ENCODE results near the gene OAT.

Gene OAT

GRCh38 chr10:124386186-124387077, 32.3 kb downstream of the OAT start:
- TF ChIP-seq CTCF (conservative IDR thresholded peaks at IDR 0.05; ENCODE audit: control insufficient read depth, insufficient read depth, low read depth, low read length), result no peak
- DNase-seq (ENCODE audit: low read depth), result no peak
- no peak overlapping the region for H3K4me3 ChIP-seq (ENCODE audit: control insufficient read depth, low read depth, low read length)

DNA sequence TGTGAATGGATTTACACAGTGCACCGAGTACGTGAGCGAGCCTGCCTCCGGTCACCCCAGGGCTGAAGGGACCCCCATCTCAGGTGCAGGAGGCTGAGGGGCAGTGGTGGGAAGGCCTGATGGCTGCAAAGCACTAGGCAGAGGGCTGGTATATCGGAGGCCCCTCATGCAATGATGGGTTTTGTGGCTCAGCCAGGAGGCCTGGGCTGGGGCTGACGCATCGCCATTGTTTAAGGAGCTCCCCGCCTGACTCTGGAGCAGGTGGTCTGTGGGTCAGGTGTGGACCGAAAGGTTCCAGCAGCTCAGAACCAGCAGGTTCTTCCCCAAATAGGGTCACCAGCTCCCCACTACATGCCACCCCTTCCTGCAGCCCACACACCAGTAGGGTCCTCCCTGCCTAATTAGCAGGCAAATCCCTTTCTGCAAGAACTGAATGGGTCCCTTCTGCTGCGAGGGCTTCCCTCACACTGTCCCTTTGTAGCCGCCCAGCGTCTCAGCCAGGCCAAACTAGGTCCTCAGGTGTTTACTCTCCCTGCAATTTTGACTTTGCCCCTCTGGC, 33.0 kb downstream of the OAT start:
- H3K4me3 ChIP-seq (ENCODE audit: control insufficient read depth, low read depth, low read length), result no peak overlapping the region
- no peak for TF ChIP-seq CTCF (conservative IDR thresholded peaks at IDR 0.05; ENCODE audit: control insufficient read depth, insufficient read depth, low read depth, low read length)
- DNase-seq (ENCODE audit: low read depth), result no peak

GRCh38 chr10:124384591-124385190, 34.0 kb downstream of the OAT start:
- no peak for DNase-seq (ENCODE audit: low read depth)
- TF ChIP-seq CTCF (conservative IDR thresholded peaks at IDR 0.05; ENCODE audit: control insufficient read depth, insufficient read depth, low read depth, low read length), result no peak
- no peak overlapping the region for H3K4me3 ChIP-seq (ENCODE audit: control insufficient read depth, low read depth, low read length)

DNA sequence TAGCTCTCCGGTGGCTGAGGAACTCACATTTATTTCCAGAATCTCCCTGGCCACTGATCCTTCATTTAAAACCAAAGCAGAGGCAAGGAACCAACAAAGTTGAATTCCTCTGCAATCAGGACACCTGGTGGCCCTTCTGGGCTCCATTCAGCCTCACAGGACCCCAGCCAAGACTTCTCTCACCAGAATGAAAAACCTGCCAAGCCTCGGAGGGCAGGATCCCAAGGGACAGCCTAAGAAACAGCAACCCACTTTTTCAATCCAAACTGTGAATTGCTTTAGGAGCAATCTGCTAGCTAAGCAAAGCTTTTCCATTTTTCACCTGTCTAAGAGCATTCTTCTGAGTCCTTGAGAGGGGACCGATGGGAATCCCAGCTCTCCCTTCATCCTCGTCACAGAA, 34.6 kb downstream of the OAT start:
- DNase-seq (ENCODE audit: low read depth), result no peak
- no peak for TF ChIP-seq CTCF (conservative IDR thresholded peaks at IDR 0.05; ENCODE audit: control insufficient read depth, insufficient read depth, low read depth, low read length)
- no peak overlapping the region for H3K4me3 ChIP-seq (ENCODE audit: control insufficient read depth, low read depth, low read length)

- DNase-seq (ENCODE audit: low read depth), result no peak
- TF ChIP-seq CTCF (conservative IDR thresholded peaks at IDR 0.05; ENCODE audit: control insufficient read depth, insufficient read depth, low read depth, low read length), result no peak
- no peak overlapping the region for H3K4me3 ChIP-seq (ENCODE audit: control insufficient read depth, low read depth, low read length)
These were observed 35.2 kb downstream of the OAT start for GRCh38 chr10:124383496-124383895.

DNA sequence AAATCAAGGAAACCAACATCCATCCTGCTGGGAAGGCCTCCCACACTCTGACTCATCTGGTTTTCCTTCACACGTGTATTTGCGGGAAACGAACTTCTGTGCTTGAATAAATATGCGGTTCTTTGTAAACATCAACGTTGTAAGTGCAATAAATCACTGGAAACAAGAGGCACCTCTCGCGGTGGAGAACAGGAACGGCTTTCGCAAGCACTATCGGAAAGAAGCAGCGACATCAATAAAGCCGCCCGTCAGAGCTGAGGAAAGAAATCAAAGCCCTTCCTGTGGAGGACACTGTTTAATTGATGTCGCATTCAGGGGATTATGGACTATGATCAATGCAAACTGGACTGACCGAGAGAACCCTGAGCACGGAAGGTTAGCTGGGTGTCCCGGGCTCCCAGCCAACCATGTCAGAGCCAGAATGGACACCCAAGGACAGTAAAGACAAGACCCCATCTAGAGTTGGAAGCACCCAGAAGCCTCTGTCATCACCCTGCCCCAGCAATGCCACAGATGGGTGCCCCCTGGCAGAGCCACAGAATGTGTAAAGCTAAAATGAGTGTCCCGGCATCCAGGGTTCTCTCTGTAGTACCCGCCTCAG, 37.6 kb downstream of the OAT start:
- no peak for TF ChIP-seq CTCF (conservative IDR thresholded peaks at IDR 0.05; ENCODE audit: control insufficient read depth, insufficient read depth, low read depth, low read length)
- peak; percentile 6 for DNase-seq (ENCODE audit: low read depth)
- no peak overlapping the region for H3K4me3 ChIP-seq (ENCODE audit: control insufficient read depth, low read depth, low read length)

Measured in fibroblast of mammary gland (primary cell).